CD4-positive, alpha-beta T cell treated with Interferon gamma for 1 hour (primary cell): ENCODE results near the gene DBN1.

Experiments used
- DNase-seq: peaks from one replicate; pipeline ENCODE4 v3.0.0-alpha.2; 2020

Gene DBN1

DNA sequence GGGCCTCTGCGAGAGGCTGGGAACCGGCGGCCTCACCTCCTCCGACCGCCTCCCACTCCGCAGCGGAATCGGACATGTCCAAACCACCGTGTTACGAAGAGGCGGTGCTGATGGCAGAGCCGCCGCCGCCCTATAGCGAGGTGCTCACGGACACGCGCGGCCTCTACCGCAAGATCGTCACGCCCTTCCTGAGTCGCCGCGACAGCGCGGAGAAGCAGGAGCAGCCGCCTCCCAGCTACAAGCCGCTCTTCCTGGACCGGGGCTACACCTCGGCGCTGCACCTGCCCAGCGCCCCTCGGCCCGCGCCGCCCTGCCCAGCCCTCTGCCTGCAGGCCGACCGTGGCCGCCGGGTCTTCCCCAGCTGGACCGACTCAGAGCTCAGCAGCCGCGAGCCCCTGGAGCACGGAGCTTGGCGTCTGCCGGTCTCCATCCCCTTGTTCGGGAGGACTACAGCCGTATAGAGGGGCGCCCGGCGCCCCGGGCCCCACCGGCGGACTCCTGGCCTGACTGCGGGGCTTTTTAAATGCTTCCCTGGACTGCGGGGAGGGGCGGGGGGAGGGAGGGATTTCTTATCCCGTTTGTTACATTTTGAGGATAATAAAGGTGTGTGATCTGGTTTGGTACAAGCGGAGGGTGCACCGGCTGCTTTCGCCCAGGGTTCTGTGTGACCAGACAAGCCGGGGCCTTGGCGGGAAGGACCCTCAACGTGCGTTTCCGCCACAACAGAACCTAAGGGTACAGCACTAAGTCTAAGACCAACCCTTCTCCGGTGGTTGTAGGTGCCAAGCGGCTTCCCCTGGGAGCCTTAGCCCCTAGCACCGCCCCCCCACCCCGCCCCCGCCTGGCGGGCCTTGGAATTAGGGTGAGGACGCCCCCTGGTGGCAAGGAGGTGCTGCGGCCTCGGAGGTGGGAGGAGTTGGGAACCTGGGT is 17.5 kb downstream of the DBN1 start:
- peak; percentile 89 for DNase-seq

DNA sequence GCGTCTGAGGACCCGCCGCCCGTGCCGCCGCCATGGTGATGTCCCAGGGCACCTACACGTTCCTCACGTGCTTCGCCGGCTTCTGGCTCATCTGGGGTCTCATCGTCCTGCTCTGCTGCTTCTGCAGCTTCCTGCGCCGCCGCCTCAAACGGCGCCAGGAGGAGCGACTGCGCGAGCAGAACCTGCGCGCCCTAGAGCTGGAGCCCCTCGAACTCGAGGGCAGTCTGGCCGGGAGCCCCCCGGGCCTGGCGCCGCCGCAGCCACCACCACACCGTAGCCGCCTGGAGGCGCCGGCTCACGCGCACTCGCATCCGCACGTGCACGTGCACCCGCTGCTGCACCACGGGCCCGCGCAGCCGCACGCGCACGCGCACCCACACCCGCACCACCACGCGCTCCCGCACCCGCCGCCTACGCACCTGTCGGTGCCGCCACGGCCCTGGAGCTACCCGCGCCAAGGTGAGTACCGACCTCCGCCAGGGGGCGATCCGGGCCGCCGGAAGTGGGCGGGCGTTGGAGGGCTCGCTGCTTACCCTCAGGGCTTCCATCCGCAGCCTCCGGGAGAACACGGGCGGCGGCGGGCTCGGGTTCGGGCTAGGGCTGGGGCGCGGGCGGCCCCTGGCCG is 18.3 kb downstream of the DBN1 start:
- DNase-seq: peak; percentile 91

DNA sequence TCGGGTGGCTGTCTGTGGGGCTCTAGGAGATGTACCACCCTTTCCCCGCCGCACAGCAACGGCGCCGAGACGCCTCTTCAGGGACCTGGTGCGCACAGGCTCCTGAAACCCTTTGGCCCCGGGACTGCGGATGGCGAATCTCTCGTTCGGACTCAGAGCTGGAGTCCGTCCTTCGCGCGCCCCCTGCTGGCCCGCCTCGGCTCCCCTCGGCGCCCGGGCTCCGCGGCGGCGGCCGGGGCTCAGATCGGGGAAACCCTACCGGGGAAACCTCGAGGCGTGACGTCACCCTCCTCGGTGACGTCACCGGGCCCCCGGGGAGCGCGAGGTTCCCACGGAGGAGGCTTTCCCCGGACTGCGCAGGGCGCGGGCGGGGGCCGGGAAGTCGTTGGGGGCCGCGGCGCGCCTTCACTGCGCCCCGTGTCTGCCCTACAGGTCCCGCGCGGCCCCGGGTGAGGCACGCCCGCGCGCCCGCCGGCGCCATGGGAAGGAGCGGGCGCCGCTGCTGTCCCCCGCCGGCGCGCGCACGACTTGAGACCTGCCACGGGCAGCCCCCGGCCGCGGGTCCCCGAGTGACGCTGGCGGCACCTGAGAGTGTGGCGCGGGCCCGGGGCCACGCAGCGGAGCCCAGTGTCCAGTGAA is 18.9 kb downstream of the DBN1 start:
- peak; percentile 95 for DNase-seq

DNA sequence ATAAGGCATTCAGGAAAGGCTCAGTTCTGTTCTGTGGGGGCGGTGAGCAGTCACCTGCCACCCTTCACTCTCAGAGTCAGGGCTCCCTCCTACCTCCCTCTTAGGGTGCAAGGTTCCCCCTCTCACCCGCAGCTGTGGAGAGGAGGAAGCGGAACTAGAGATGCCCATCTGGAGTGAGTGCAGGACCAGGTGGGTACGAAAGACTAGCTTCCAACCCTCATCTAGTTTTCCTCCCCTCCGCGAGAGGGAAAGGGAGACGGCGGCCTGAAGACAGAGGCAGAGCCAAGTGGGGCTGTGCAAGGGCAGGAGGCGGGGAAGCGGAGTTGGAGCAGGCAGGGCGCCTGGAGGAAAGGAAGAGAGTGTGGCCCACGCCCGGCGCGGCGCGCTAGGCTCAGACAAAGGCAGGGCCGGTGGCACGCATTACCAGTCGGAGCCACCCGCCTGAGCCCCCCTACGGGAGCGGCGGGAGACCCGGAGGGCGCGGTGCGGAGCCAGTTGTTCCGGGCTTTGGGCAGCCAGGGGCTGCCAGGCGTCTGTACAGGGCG is 19.5 kb downstream of the DBN1 start:
- peak; percentile 62 for DNase-seq

DNA sequence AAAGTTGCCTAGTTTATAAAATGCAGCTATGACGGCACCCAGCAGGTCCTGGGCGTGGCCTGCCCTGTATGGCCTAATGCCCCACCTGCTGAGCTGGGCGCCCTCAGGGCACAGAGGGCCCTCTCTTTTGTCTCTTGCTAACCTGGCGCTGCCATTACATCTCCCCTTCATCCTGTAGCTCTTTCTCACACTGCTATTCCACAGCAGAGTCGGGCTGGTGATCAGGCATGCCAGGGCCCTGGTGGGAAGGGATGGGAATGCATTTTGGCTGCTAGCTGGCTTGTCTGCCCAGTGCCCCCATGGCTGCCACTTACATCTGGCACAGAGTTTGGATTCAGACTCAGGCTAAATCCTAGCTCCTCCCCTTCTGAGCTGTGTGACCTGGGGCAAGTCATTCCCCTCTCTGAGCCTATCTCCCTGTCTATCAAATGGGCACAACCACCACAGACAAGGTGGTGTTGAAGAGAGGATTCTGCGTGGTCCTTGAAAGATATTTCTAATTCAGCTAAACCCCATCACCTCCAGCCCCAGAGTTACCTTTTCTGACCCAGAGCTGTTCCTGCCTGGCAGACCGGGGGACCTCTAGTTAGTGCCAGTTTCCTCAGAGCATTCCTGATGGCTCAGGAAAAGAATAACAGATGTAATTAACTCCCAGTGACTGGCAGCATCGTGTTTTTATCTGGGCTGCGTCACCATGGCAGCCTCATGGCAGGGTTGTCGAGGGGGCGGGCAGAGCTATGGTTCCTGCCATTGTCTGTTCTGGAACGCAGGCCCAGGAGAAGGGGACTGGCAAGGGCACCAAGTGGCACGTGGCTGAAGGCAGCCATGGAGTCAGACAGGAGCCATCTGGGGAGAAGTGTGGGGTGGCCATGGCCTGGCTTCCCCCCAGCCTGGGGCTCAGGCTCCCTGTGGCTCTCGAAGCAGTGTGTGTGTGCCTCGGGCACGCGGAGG is 20.5 kb downstream of the DBN1 start:
- DNase-seq: no peak

DNA sequence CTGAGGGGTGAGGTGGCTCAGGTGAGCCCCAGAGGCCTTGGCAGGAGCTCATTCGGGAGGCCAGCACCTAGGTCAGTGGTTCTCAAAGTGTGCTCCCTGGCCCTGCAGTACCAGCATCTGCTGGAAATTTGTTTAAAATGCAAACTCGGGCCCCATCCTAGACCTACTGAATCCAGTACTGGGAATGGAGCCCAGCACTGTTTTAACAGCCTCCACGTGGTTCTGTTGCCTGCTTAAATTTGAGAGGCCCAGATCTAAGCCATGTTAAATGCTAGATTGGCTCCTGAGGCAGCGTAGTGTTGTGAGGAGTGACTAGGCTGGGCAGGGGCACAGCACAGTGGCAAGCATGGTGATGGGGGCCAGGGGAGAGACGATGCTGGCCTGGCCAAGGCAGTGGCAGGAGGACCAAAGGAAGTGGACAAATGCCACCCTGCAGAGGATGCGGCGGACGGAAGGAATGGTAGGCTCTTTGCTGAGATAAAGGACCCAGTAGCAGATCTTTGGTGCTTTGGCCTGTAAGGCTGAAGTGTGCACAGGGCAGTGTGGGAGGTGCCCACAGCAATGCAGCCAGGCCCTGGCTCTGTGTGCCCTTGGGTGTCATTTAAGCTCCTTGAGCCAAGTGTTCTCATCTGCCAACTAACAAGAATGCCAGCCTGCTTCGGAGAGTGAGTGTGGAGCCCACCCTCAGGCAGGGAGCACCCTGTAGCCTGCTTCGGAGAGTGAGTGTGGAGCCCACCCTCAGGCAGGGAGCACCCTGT is 22.6 kb downstream of the DBN1 start:
- DNase-seq: no peak

DNA sequence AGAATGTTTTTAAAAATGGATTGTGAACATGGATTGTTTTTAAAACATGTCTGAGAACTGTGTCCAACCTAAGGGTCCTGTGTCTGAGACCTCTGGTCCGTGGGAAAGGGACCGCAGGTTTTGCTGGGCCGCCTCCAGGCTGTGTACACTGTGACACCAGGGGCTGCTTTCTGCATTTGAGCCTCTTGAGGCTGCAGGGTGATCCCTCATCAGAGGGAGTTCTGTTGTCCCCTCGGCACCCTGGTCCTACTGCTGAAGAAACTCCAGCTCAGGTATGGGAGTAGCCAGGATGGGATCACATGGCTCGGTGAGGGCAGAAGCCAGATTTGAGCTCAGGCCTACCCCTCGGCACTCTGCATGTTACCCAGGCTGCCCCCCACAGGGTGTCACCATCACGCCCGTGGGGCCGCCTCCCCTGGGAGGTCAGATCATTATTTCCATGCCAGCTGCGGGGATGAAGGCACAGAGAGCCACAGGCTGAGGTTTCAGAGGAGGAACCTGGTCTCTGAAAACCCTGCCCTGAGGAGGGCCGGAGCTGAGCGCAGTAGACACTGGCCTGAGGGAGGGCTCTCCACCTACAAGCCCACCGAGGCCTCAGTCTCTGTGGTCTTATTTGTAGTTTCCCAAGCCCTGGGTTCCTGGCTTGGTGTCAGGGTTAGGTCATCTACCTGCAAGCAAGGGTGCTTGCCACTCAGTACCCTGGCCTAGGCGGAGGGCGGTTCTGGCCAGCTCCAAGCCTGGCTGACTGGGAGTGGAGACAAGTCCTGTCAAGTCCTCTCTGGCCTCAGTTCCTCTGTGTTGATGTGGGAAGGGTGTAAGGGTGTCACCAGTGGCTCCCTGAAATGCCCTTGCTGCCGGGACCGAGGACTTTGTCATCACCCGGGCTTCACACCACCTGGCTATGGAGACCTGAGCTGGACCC is 24.0 kb downstream of the DBN1 start:
- no peak for DNase-seq

DNA sequence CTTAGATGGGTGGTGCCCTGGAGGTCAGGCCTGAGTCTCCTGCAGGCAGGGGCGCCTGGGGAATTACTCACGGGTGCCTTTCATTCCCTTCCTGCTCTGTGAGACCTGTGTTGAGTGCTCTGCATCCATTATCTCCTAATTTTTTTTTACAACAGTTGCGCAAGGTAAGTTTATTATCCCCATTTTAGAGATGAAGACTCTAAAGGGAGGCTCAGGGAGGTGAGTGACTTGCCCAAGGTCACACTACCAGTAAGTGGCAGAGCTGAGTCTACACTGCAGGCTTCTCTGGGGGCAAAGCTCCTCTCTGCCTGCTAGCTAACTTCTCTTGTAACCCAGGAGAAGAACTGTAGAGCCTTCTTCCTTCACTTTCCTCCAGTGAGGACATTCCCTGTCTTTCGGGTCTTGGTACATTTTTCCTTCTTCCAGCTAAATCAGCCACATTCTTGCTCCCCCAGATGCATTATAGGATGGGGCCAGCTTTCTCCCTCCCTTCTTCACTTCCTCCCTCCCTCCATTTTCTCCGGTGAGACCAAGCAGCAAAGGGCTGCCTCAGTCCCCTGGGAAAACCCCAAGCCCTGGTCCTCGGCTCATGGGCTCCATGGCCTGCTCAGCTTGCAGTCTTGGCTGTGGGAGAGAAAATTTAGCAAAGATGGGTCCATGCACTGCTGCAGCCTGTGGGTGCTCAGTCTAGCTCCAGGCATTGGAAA is 25.0 kb downstream of the DBN1 start:
- DNase-seq: no peak

DNA sequence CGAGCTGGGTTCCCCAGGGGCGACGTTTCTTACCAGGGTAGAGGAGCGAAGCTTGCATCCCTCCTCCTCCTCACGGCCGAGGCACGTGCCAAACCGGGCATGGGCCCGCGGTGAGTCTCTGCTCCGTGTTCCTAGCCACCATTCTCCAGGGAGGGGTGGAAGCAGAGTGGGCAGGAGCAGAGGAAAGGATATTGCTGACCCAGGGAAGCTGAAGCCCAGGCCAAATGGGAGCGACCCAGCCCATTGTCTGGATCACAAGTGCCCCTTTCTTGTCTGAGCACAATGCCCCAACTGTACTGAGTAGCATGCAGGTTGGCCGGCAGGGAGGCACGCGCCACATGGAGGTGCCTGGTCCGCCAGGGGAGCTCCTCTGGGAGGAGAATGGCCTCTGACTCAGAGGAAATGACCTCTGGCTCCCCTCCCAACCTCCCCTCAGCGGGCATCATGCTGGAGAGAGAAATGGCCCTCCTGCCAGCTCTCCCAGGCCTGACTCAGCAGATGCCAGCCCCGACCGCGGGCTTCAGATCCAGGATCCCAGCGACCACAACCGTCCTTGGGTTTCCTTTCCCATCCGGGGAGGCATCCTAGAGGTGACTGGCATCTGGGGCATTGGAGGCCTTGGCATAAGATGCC is 25.7 kb downstream of the DBN1 start:
- DNase-seq: peak; percentile 34

DNA sequence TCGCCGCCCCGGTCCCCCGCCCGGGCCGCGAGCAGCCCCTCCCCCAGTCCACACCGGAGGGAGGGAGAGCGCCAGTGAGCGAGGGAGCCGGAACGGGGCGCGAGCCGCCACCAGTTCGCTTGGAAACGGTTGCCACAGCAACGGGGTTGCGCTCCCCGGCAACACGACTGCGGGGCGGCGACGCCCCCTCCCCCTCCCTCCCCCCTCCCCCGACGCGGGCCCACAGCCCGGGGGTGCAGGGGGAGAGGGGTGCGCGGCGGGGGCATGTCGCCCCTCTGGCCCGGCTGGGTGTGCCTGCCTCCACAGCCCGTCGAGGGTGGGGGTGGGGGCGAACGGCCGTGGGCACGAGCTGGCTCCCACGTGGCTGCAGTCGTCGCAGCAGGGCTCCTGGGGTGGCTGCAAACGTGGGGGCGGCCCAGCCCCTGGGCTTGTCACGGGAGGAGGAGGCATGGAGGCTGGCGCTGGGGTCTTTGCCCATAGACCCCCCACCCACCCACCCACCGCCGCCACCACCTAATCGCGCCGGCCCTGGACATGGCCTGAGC is 26.3 kb downstream of the DBN1 start:
- peak; percentile 84 for DNase-seq

DNA sequence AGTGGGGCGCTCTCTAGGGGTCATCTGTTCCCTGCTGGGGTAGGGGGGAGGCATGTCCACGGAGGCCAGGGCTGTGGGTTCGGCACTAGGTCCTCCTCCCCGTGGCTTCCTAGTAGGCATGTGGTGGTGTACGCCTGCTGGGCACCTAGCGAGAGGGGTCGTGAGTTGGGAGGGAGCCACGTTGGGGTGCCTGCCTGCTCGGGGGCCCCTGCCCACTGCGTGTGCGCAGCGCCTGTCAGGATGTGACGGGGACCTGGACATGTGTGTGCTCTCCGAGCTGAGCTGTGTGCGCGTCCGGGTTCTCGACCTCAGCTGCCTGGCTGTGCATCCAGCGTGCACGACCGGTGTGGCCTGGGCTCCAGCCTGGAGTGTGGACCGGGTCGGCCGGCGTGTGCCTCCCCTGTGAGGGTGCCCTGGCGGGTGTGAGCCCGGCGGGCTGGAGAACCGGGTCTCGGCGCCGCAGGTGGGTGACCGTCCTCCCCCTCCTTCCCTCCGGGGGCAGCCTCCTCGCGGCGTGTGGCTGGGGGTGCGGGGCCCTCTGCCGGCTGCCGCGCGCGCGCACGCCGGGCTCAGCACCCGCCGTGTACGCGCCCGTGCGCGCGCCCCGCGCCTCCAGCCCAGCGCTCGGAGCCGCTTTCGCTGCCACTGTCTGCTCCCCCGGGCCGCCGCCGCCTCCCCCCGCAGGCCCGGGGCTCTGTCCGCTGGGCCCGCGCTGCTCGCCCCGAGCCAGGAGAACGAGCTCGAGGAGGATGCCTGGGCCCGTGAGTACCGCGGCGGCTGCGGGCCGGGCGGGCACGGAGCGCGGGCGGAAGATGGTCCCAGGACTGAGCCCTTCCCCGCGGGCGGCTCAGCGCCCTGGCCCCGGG is 27.0 kb downstream of the DBN1 start, which contains the start of gene PRR7:
PRR7 (plus strand) TSS at position 615 of the 866 bp plus-strand sequence. CDS start 8,254 bp downstream, outside the sequence.
- peak; percentile 77 for DNase-seq

DNA sequence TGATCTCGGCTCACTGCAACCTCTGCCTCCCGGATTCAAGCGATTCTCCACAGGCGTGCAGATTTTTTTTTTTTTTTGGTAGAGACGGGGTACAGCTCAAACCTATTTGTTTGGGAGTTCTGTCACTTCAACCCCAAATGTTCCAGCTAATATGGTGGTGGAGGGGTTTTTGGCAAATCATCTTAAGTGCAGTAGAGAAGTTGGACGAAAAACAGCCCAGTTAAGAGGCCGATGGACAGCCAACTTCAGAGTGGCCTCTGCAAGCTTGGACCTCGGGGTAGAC is 27.6 kb downstream of the DBN1 start:
- DNase-seq: no peak

DNA sequence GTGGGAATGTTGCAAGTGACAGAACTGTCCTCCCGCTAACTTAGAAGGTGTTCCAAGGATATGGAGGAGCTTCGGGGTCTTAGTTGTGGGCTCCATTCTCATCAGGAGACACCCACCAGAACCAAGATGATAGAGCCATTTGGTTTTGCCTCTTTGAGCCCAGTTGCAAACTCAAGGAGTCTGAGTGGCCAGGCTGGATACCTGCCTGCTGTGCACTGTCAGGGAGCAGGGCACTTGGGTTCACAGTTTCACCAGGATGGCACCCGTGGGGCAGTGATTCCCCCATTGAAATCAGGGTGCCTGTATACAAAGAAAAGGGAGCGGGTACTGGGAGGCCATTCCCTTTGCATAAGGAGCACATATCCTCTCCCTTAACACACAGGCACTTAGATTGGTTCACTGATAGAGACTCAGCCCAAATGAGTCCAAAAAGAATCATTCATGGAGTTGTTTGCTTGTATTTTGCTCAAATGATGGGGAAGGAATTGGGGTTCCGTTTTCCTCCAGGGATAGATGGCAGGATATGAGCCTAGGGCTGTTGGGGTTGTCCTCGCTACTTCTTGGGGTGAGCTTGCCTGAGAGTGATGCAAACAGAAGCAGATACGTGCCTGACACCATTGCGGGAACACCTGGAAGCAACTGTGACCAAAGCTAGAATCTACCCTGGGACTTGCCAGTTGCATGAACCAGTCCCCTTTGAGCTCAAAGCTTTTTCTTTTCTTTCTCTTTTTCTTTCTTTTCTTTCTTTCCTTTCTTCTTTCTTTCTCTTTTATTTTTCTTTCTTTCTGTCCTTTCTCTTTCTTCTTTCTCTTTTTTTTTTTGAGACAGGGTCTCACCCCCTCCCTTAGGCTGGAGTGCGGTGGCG is 28.1 kb downstream of the DBN1 start:
- no peak for DNase-seq

DNA sequence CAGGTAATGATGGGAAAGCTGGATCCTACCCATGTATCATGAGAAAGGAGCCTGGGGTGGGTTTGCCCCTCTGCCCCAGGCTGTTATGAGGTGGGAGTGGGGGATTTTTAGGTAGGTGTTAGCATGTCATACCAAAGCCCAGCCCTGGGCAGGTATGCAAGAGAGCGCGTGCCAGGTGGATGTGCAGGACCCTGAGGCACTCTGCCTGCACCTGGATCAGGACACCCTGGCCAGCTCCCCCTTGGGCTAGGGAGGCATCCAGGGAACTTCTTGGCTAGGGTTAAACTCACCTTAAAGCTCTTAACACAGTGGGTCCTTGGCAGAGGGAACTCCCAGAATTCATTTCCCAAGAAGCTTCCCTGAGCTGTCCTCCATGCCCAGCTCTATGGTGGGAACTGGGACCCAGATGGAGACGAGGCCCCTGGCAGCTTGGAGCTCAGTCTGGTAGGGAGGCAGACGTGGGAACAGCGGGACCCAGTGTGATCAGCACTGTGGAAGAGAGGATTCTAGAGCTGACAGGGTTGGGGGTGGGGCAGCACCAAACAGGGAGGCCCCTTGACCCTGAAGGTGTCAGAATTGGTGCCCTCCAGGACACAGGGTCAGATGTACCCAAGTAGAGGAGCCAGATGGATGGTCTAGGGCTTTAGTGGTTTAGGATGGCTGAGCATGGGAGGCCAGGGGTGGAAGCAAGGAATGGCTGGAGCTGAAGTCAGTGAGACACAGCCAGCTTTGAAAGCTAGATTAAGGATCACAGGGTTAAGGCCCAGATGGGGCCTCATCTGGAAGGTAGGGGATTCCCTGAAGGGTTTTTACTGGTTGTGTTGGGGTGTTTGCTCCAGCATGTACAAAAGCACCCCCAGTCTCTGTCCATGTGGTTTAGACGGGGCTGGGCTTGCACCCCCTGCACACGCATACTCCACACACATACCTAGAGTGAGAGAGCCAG is 29.1 kb downstream of the DBN1 start:
- peak; percentile 25 for DNase-seq

DNA sequence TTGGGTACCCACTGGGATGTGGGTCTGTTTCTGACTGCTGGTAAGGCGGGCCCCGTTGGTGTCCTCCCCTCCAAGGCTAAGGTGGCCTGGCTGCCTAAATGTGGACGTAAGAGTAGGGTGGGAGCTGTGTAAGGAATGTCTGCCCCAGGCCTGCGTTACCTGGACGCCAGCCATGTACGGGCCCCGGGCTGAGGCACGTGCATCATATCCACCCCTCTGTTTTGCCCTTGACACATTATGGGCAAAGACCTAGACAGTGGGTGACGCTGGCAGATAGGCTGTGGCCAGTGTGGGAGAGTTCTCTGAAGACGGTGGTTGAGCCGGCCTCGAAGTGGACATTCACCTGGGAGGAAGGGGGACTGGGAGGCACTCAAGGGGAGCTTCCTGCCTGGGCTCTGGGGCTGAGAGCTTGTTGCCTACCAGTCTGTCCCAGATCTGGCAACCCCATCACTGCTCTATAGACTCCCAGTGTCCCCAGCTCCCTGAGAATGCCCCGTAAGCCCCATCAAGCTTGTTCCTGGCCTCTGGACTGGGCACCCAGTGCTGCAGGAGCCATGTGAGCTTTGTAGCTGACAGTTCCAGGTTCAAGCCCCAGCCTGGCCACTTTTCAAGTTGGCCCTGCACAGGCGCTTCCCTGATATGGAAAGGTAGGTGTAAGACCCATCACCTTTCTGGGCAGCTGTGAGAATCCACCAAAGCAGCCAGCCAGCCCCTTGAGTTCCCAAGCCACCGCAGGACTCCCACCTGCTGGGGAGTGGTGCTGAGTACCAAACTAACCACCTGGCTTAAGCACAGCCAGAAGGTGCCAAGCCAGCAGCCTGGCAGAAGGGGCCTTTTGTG is 30.1 kb downstream of the DBN1 start:
- DNase-seq: no peak
